ENCODE data around the gene TLL2.

- no peak for TF ChIP-seq CTCF (IDR thresholded peaks at IDR 0.05)
- no peak for TF ChIP-seq POLR2A (IDR thresholded peaks at IDR 0.05)
Observed at GRCh38 chr10:96402417-96403305, 111.1 kb downstream of the TLL2 start.
